ENCODE measurements around the gene ZNF460.
A peak's percentile ranks its signal among the peaks of the same experiment; 100 is the strongest.

ZNF460 gene

DNA sequence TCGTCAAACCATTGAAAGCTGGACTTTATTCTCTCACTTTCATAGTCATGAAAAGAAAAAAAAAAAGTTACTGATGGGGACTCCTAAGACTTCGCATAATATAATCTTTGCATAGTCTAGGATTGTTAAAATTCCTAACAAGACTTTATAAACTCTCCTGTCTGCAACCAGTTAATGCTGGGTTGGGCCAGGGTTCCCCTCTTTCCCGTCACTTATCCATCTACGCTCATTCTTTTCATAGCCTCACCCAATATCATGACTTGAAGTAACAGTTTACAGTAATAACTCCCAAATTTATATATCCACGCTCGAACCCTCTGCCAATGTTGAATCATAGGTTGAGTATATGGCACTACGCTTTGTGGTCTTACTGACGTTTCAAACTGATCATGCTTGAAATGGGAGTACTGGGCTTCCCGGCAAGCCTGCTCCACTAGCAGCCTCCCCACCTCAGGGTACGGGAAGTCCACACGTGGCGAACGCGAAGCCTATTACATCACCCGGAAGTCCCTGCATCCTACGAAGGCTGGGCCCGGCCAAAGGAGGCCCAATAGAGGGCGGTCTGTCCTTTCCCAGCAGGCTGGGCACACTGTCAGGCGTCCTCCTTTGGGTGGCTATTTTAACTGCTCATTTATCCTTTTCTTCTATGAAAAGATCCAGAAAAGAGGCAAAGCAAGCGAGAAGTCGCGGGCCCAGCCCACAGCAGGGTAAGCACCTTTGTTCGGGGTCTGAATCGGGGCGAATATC, 694 bp upstream of the ZNF460 start:
- TF ChIP-seq, protein P1, sequence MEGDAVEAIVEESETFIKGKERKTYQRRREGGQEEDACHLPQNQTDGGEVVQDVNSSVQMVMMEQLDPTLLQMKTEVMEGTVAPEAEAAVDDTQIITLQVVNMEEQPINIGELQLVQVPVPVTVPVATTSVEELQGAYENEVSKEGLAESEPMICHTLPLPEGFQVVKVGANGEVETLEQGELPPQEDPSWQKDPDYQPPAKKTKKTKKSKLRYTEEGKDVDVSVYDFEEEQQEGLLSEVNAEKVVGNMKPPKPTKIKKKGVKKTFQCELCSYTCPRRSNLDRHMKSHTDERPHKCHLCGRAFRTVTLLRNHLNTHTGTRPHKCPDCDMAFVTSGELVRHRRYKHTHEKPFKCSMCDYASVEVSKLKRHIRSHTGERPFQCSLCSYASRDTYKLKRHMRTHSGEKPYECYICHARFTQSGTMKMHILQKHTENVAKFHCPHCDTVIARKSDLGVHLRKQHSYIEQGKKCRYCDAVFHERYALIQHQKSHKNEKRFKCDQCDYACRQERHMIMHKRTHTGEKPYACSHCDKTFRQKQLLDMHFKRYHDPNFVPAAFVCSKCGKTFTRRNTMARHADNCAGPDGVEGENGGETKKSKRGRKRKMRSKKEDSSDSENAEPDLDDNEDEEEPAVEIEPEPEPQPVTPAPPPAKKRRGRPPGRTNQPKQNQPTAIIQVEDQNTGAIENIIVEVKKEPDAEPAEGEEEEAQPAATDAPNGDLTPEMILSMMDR (IDR thresholded peaks at IDR 0.05; ENCODE audit: low read length, missing control alignments): peak; percentile 24
- peak; percentile 98 for DNase-seq (ENCODE audit: low read depth)
- peak overlapping the region; percentile 97 for H3K4me3 ChIP-seq (replicated peaks; ENCODE audit: low read depth, low read length)

DNA sequence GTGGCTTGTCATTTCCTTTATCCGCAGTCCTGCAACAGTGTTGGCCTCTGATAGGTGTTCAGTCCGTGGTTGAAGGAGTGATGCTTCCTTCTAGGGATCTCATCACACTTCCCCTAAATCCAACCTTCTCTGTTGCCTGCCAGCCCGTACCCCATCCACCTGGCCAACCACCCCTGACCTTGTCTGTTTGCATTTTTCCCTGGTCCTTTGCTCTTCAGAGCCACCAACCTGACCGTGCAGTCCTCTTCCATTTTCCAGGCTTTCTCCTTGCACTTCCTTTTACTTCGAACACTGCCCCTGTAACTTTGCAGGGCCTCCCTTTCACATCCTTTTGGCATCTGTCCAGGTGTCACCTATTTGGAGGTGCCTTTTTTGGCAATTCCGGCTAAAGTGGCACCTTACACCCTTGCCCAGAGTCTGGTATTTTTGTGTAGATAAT, 696 bp downstream of the ZNF460 start:
- TF ChIP-seq, protein P1 (IDR thresholded peaks at IDR 0.05; ENCODE audit: low read length, missing control alignments): no peak
- DNase-seq (ENCODE audit: low read depth): no peak
- H3K4me3 ChIP-seq (replicated peaks; ENCODE audit: low read depth, low read length): peak overlapping the region; percentile 97

DNA sequence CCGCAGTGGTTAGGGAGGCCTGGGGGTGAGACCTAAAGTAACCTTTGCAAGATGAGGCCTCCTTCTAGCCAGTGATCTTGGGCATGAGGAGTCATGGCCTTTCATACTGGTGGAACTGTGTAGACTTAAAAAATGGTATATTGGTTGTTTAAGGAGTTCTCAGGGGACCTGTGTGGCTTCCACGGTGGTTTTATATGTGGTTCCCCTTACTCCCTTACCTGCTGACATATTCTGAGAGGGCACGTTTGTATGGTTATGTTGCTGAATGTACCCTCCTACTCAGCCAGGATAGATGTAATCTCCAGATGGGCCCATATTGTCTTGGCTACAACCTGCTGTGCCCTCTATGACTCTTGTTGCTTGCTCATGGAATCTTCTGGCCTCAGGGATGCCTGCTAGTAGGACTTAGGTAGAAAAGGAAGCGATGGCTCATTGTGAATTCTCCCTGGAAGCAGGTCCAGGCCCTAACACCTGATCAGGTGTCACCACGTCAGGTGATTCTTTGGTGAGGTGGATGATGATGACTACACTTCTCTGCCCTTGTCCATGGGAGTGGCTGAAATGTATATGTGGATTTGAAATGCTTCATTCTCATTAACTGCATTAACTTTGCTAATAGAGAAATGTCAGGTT, 1.8 kb downstream of the ZNF460 start:
- peak overlapping the region; percentile 97 for H3K4me3 ChIP-seq (replicated peaks; ENCODE audit: low read depth, low read length)
- TF ChIP-seq, protein P1 (IDR thresholded peaks at IDR 0.05; ENCODE audit: low read length, missing control alignments): no peak
- no peak for DNase-seq (ENCODE audit: low read depth)

DNA sequence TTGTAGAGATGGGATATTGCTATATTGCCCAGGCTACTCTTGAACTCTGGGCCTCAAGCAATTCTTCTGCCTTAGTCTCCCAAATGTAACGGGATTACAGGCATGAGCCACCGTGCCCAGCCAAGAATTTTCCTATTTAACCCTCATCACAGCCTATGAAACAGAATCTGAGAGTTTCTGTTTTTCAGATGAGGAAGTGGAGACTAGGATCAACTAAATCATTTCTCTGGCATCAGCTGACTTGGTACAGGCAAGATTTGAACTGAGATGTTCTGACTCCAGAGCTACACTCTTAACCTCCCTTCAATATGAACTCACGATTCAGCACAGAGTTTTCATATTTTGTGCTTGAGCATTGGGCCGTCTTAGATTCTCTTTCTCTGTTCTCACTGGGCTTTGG, 8.1 kb downstream of the ZNF460 start:
- TF ChIP-seq, protein P1 (IDR thresholded peaks at IDR 0.05; ENCODE audit: low read length, missing control alignments): no peak
- H3K4me3 ChIP-seq (replicated peaks; ENCODE audit: low read depth, low read length): no peak overlapping the region
- DNase-seq (ENCODE audit: low read depth): no peak

DNA sequence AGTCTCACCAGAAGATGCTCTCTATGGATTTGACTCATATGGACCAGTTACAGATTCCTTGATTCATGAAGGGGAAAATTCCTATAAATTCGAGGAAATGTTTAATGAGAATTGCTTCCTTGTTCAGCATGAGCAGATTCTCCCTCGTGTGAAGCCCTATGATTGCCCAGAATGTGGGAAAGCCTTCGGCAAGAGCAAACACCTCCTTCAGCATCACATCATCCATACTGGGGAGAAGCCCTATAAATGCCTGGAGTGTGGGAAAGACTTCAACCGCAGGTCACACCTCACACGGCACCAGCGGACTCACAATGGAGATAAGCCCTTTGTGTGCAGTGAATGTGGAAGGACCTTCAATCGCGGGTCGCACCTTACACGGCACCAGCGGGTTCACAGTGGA, 10.7 kb downstream of the ZNF460 start:
- H3K4me3 ChIP-seq (replicated peaks; ENCODE audit: low read depth, low read length): no peak overlapping the region

DNA sequence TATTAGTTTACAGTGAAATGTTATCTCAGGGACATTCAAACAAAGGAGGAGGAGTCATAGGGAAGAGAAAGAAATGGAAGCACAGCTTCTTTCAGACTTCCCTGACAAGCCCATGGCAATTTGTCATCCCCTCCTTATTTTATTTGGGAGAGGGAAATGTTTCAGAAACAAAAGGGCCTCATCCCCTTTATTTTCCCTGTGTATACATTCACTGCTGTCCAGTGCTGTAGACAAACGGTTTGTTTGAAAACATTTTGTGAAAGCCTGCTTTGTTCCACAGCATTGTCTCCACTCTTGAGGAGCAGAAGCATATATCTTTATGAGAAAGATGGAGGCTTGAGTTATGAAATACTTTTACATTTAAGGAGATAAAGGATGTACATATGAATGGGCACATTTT, 12.3 kb downstream of the ZNF460 start:
- no peak for DNase-seq (ENCODE audit: low read depth)
- H3K4me3 ChIP-seq (replicated peaks; ENCODE audit: low read depth, low read length): no peak overlapping the region
- TF ChIP-seq, protein P1 (IDR thresholded peaks at IDR 0.05; ENCODE audit: low read length, missing control alignments): no peak

More for the DNA sequence above, 10.7 kb downstream of the ZNF460 start:
- TF ChIP-seq, protein P1 (IDR thresholded peaks at IDR 0.05; ENCODE audit: low read length, missing control alignments): no peak
- no peak for DNase-seq (ENCODE audit: low read depth)

Data from fibroblast of pulmonary artery (primary cell).